ENCODE measurements around the gene EVL. TPM values are rescaled to one million over a fixed set of nuclear protein-coding genes. Genes with fewer than 3 reads are reported as not detected.

The EVL gene
- total RNA-seq, 2 experiments from 2014 or later, result 206 to 298 TPM

DNA sequence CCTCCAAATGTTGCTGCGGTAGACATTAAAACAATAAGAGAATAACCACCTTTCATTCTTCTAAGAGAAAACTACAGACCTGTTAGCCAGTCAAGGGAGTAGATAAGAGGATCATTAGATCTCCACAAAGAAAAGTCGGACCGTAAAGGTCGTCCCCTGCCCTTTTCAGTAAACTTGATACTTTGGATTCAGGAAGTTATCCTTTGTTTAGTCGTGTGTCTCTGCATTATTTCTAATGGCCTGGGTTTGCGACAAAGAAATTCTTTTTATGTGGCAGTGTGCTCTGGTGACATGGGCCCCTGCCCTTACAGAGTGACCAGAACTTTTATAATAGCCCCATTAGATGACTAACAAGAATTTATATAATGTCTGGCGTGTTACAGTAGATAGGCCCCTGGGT lies 44.6 kb upstream of the EVL start:
- intact Hi-C loops (cut with micrococcal nuclease; ENCODE audit: unreplicated experiment), result no loop called here
- Histone ChIP-seq H3K4me2 (ENCODE audit: low read length) (no peak overlapping the region), H2AFZ (ENCODE audit: low read length) (no peak overlapping the region), H3K4me1 (ENCODE audit: insufficient read depth, low read length, poor library complexity, severe bottlenecking) (peaks cover under 1% of the 10 kb centered on the region), H3K27ac (ENCODE audit: low read depth, low read length, poor library complexity, severe bottlenecking) (no peak overlapping the region), H3K4me3 (ENCODE audit: low read depth, low read length, poor library complexity, severe bottlenecking) (no peak overlapping the region), H3K79me2 (ENCODE audit: insufficient read depth, low read depth, low read length) (no peaks in the 10 kb centered on the region), H4K20me1 (ENCODE audit: insufficient read depth, low read length) (no peaks in the 10 kb centered on the region), H3K9me2 (ENCODE audit: insufficient read depth, low read length) (no peaks in the 10 kb centered on the region), H3K9me3 (ENCODE audit: low read length) (no peaks in the 10 kb centered on the region), H3K36me3 (ENCODE audit: insufficient read depth, low read length) (no peaks in the 10 kb centered on the region)
- ChIA-PET CTCF (ENCODE audit: unreplicated experiment) (no interaction called here), POLR2A (no interaction called here)
- TF ChIP-seq, protein P1, sequence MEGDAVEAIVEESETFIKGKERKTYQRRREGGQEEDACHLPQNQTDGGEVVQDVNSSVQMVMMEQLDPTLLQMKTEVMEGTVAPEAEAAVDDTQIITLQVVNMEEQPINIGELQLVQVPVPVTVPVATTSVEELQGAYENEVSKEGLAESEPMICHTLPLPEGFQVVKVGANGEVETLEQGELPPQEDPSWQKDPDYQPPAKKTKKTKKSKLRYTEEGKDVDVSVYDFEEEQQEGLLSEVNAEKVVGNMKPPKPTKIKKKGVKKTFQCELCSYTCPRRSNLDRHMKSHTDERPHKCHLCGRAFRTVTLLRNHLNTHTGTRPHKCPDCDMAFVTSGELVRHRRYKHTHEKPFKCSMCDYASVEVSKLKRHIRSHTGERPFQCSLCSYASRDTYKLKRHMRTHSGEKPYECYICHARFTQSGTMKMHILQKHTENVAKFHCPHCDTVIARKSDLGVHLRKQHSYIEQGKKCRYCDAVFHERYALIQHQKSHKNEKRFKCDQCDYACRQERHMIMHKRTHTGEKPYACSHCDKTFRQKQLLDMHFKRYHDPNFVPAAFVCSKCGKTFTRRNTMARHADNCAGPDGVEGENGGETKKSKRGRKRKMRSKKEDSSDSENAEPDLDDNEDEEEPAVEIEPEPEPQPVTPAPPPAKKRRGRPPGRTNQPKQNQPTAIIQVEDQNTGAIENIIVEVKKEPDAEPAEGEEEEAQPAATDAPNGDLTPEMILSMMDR (conservative IDR thresholded peaks at IDR 0.05; ENCODE audit: low read length), result no peak
- TF ChIP-seq EZH2phosphoT487 (IDR thresholded peaks at IDR 0.05; ENCODE audit: borderline replicate concordance, low read depth, low read length), result no peak
- no peak for DNase-seq (ENCODE audit: low spot score)
- no TSS peak for BruUV-seq (replicated peaks)

DNA sequence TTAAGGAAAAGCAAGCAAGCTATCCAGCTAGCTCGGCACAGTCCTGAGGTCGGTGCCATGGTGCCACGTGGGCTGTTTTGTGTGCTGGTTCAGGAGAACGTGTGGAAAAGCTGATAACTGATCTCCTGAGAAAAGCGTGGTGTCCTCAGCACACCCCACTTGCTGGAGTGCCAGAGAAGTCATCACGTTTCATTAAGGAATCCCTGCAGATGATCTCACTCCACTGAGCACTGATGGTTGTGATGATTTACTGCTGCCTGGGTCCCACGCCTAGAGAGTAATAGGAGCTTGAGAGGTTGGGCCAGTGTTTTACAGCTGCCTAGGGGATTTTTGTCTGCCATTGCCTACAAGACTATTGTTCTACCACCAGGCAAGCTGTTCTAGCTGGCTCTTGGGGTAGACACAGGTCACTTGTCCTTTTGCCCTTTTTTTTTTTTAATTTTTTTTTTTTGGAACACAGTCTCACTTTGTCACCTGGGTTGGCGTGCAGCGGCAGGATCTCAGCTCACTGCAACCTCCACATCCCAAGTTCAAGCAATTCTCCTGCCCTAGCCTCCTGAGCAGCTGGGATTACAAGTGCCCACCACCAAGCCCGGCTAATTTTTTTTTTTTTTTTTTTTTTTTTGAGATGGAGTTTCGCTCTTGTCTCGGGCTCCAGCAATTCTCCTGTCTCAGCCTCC lies 42.3 kb upstream of the EVL start:
- CTCF ChIA-PET (ENCODE audit: unreplicated experiment), result no interaction called here

More for the DNA sequence above, 42.3 kb upstream of the EVL start:
- H3K4me2 ChIP-seq (ENCODE audit: low read length), result no peak overlapping the region
- intact Hi-C loops (cut with micrococcal nuclease; ENCODE audit: unreplicated experiment), result no loop called here
- DNase-seq (ENCODE audit: low spot score), result no peak
- no peak overlapping the region for H2AFZ ChIP-seq (ENCODE audit: low read length)
- H3K9me2 ChIP-seq (ENCODE audit: insufficient read depth, low read length), result no peaks in the 10 kb centered on the region
- H3K4me3 ChIP-seq (ENCODE audit: low read depth, low read length, poor library complexity, severe bottlenecking), result no peak overlapping the region
- H3K9me3 ChIP-seq (ENCODE audit: low read length), result no peaks in the 10 kb centered on the region
- POLR2A ChIA-PET, result interaction anchor here (0.7 kb wide), 1 partner anchor 33 kb away, joined by 4 read pairs; no protein-coding TSS in a partner anchor
- TF ChIP-seq, protein P1 (conservative IDR thresholded peaks at IDR 0.05; ENCODE audit: low read length), result no peak
- TF ChIP-seq EZH2phosphoT487 (IDR thresholded peaks at IDR 0.05; ENCODE audit: borderline replicate concordance, low read depth, low read length), result no peak
- no peak overlapping the region for H3K27ac ChIP-seq (ENCODE audit: low read depth, low read length, poor library complexity, severe bottlenecking)
- no peaks in the 10 kb centered on the region for H3K36me3 ChIP-seq (ENCODE audit: insufficient read depth, low read length)
- BruUV-seq (replicated peaks), result no TSS peak
- no peaks in the 10 kb centered on the region for H4K20me1 ChIP-seq (ENCODE audit: insufficient read depth, low read length)
- no peaks in the 10 kb centered on the region for H3K79me2 ChIP-seq (ENCODE audit: insufficient read depth, low read depth, low read length)
- no peaks in the 10 kb centered on the region for H3K4me1 ChIP-seq (ENCODE audit: insufficient read depth, low read length, poor library complexity, severe bottlenecking)
